ENCODE data around the gene RUFY1. TPM values are rescaled to one million over a fixed set of nuclear protein-coding genes. Genes with fewer than 3 reads are reported as not detected.

Gene RUFY1
- total and polyA plus RNA-seq, 9 of the 15 experiments (the other 6 are each of a cell fraction or from before 2014, with no cell fraction given): 5.0 to 41.7 (median 29.6) TPM

GRCh38 chr5:179505636-179506261 is 44.6 kb upstream of the RUFY1 start:
- Histone ChIP-seq H3K9me3 (replicated peaks; ENCODE audit: control insufficient read depth, insufficient read depth, low read depth, low read length) (no peaks in the 10 kb centered on the region), H3K4me1 (replicated peaks in 1 of 2; ENCODE audit: control insufficient read depth in 2 of 2, insufficient read depth in 2 of 2, low read length in 2 of 2) (no peaks in the 10 kb centered on the region), H3K4me2 (ENCODE audit: insufficient read depth, low read length) (no peak overlapping the region), H3K27me3 (ENCODE audit: control insufficient read depth in 2 of 2, insufficient read depth in 2 of 2, low read length in 2 of 2) (peaks cover 20 to 27% of the 10 kb centered on the region in 2 experiments), H3K9ac (ENCODE audit: insufficient read depth in 1 of 2, low read depth in 2 of 2, low read length in 2 of 2) (no peak overlapping the region), H4K20me1 (replicated peaks; ENCODE audit: control insufficient read depth, insufficient read depth, low read length) (no peaks in the 10 kb centered on the region), H3K36me3 (ENCODE audit: control insufficient read depth, insufficient read depth, low read length) (no peaks in the 10 kb centered on the region), H2AFZ (ENCODE audit: low read depth, low read length) (no peak overlapping the region), H3K27ac (ENCODE audit: extremely low read depth, low read depth, low read length) (no peak overlapping the region), H3K9me1 (ENCODE audit: control insufficient read depth, insufficient read depth, low read length) (no peaks in the 10 kb centered on the region), H3K79me2 (ENCODE audit: control insufficient read depth, insufficient read depth, low read length) (no peaks in the 10 kb centered on the region), H3K4me3 (no peak overlapping the region)
- FAIRE-seq: no peak
- ATAC-seq: peak; percentile 48
- BruUV-seq (replicated peaks): no TSS peak
- TF ChIP-seq, protein P1, sequence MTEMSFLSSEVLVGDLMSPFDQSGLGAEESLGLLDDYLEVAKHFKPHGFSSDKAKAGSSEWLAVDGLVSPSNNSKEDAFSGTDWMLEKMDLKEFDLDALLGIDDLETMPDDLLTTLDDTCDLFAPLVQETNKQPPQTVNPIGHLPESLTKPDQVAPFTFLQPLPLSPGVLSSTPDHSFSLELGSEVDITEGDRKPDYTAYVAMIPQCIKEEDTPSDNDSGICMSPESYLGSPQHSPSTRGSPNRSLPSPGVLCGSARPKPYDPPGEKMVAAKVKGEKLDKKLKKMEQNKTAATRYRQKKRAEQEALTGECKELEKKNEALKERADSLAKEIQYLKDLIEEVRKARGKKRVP (CRISPR knock-in tag; IDR thresholded peaks at IDR 0.05): no peak
- TF ChIP-seq ARID2 (IDR thresholded peaks at IDR 0.05): no peak
- no peak for TF ChIP-seq GABPB1 (CRISPR knock-in tag; IDR thresholded peaks at IDR 0.05)
- TF ChIP-seq CC2D1A (IDR thresholded peaks at IDR 0.05): no peak
- TF ChIP-seq ZNF76 (CRISPR knock-in tag; IDR thresholded peaks at IDR 0.05; ENCODE audit: borderline replicate concordance): no peak
- no peak for TF ChIP-seq AFF4 (CRISPR knock-in tag; IDR thresholded peaks at IDR 0.05)
- TF ChIP-seq HOMEZ (CRISPR knock-in tag; IDR thresholded peaks at IDR 0.05): no peak
- POLR2A ChIA-PET: interaction anchor here (0.7 to 1.1 kb wide), 3 partner anchors 12 to 123 kb away, joined by 3 read pairs; no protein-coding TSS in a partner anchor
- WGBS (ENCODE audit: insufficient coverage, low coverage, missing lambda C conversion rate): 1% methylated on average over 12 of the region's 12 CpGs
- CTCF ChIA-PET (ENCODE audit: low intra/inter-chr PET ratio): no interaction called here
- in situ Hi-C loops (cut with MboI): no loop called here
- no peak for DNase-seq (ENCODE audit: extremely low read depth in 1 of 4, low spot score in 3 of 4)
- intact Hi-C loops (cut with micrococcal nuclease): no loop called here
